Activated naive CD8-positive, alpha-beta T cell treated with anti-CD3 and anti-CD28 coated beads, Interleukin-2, amount 50 U/mL, for 24 hours (primary cell): ENCODE results near the gene MCCD1.

Source experiments
- ATAC-seq: fragments of 150-1000 bp; cut with Tn5 transposase; one replicate; pipeline ENCODE4 v1.10.0; 2021
- DNase-seq: peaks from one replicate; pipeline ENCODE4 v3.0.0; 2021
- H3K27ac Mint-ChIP-seq: one replicate; pipeline ENCODE4 v1.8.0; 2021; ENCODE audit warnings: mild to moderate bottlenecking, mixed read lengths
- H3K27me3 Mint-ChIP-seq: one replicate; pipeline ENCODE4 v1.8.0; 2021; ENCODE audit warnings: mixed read lengths
- H3K36me3 Mint-ChIP-seq: one replicate; pipeline ENCODE4 v1.8.0; 2021; ENCODE audit warnings: low read depth, mixed read lengths
- H3K4me1 Mint-ChIP-seq: one replicate; pipeline ENCODE4 v1.8.0; 2021; ENCODE audit warnings: mixed read lengths
- H3K4me3 Mint-ChIP-seq: one replicate; pipeline ENCODE4 v1.8.0; 2021; ENCODE audit warnings: mild to moderate bottlenecking, moderate library complexity, mixed read lengths
- H3K9me3 Mint-ChIP-seq: one replicate; pipeline ENCODE4 v1.8.0; 2021; ENCODE audit warnings: mixed read lengths

Gene MCCD1

DNA sequence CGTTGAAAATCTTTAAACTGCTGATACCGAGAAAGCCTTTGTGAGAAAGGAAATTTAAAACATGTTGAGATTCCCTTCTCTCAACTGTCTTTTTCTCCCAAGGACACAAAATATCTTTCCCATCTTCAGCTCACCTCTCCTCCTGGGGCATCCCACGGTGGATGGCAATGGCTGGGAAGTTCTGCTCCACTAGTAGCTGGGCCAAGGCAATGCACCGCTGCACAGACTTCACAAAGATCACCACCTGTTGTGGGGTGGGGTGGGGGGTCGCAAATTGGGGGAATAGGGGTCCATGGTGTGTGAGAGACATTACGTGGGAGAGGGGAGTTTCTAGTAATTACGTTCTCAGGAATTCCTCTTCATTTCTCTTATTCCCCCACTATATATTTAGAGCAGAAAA is 2.4 kb downstream of the MCCD1 start:
- H3K27me3 Mint-ChIP-seq, result no peaks in the 10 kb centered on the region
- peaks cover 19% of the 10 kb centered on the region for H3K4me1 Mint-ChIP-seq
- H3K36me3 Mint-ChIP-seq, result peaks cover 62% of the 10 kb centered on the region
- H3K9me3 Mint-ChIP-seq, result no peaks in the 10 kb centered on the region
- DNase-seq, result no peak
- no peak overlapping the region for H3K27ac Mint-ChIP-seq
- H3K4me3 Mint-ChIP-seq, result no peak overlapping the region
- ATAC-seq, result no peak

DNA sequence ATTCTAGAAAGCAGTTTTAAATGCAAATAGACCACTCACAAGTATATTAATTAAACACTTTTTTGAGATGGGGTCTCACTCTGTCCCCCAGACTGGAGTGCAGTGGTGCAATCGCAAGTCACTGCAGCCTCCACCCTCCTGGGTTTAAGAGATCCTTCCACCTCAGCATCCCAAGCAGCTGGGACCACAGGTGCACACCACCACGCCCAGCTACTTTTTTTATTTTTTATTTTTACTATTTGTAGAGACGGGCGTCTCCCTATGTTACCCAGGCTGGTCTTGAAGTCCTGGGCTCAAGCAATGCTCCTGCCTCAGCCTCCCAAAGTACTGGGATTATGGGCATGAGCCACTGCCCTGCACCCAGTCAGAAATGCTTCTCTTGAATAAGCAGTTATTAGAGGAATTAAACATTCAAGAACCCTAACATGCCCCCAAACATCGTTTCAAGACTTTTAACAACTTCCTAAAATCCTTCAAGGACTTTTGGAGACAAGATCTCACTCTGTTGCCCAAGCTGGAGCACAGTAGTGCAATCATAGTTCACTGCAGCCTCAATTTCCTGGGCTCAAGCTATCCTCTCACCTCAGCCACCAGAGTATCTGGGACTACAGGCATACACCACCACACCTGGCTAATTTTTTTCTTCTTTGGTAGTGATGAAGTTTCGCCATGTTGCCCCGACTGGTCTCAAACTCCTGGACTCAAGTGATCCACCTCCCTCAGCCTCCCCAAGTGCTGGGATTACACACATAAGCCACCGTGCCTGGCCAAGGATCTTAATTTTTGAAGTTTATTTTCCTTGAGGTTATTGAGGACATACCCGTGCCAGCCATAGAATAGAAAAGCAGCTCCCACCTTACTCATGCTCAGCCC is 3.2 kb downstream of the MCCD1 start:
- peak overlapping the region; percentile 29 for H3K27ac Mint-ChIP-seq
- ATAC-seq, result no peak
- H3K27me3 Mint-ChIP-seq, result no peaks in the 10 kb centered on the region
- no peak overlapping the region for H3K4me3 Mint-ChIP-seq
- no peaks in the 10 kb centered on the region for H3K9me3 Mint-ChIP-seq
- peaks cover 25% of the 10 kb centered on the region for H3K4me1 Mint-ChIP-seq
- H3K36me3 Mint-ChIP-seq, result peaks cover 69% of the 10 kb centered on the region
- no peak for DNase-seq

DNA sequence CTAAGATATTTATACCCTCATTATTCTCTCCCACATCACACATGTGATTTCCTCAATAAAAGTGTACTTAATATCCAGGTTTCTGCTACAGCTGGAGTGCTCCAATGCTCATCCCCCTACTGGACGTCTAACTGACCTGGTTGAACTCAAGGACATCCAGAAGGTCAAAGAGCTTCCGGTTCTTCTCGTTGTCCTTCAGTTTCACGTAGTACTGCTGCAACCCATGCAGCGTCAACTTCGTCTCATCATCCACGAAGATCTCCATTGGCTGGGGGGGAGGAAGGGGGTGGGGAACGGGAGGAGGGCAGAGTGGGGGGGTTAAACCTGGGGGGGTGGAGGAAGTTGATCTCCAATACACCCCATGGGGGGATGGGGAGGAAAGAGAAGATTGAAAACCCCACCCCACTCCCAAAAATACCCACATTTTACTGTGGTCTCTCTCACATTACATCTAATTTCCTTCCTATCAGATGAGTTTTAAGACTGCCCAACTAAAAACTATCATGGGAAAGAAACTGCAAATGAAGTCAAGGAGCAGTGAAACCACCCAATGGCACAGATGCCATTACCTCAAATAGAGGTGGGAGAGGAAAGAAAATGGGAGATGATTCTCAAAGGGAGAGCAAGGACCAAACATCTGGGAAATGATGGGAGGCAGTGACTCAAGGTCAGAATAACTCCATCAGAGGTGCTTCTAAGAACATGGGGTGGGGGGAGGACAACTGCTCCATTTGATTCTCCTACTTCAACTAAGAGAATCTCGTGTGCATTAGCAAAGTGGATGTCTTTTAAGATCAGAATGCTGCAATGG is 4.1 kb downstream of the MCCD1 start:
- Mint-ChIP-seq H3K36me3 (peaks cover 74% of the 10 kb centered on the region), H3K4me3 (no peak overlapping the region), H3K27ac (peak overlapping the region; percentile 59), H3K27me3 (no peaks in the 10 kb centered on the region), H3K9me3 (no peaks in the 10 kb centered on the region), H3K4me1 (peaks cover 30% of the 10 kb centered on the region)
- DNase-seq (no peak), ATAC-seq (no peak)

DNA sequence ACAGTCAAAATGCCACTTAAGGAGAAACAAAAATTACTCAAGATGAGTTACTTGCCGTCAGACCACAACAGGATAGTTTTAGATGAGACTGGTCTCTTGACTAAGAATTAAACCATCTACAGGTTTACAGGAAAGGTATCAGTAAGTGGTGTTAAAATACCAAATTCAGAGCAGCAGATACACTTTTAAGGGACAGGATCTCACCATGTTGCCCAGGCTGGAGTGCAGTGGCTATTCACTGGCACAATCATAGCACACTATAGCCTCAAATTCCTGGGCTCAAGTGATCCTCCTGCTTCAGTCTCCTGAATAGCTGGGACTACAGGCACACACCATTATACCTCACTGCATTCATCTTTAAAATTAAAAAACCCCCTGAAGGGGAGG is 4.7 kb downstream of the MCCD1 start:
- H3K9me3 Mint-ChIP-seq, result no peaks in the 10 kb centered on the region
- peaks cover 34% of the 10 kb centered on the region for H3K4me1 Mint-ChIP-seq
- peaks cover 78% of the 10 kb centered on the region for H3K36me3 Mint-ChIP-seq
- DNase-seq (no peak), ATAC-seq (no peak)
- H3K27me3 Mint-ChIP-seq, result no peaks in the 10 kb centered on the region
- H3K27ac Mint-ChIP-seq, result peak overlapping the region; percentile 59
- H3K4me3 Mint-ChIP-seq, result no peak overlapping the region

DNA sequence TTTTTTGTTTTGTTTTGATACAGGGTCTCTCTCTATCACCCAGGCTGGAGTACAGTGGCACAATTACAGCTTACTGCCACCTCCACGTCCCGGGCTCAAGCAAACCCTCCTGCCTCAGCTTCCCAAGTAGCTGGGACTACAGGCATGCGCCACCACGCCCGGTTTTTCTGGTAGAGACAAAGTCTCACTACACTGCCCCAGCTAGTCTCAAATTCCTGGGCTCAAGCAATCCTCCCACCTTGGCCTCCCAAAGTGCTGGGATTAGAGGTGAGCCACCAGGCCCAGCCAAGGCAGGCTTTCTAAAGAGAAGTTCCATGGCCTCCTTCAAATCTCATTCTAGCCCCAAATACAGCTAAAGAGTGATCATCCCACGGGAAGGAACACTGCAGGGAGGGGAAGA is 5.2 kb downstream of the MCCD1 start:
- Mint-ChIP-seq H3K27me3 (no peaks in the 10 kb centered on the region), H3K27ac (no peak overlapping the region), H3K4me3 (no peak overlapping the region), H3K9me3 (no peaks in the 10 kb centered on the region), H3K4me1 (peaks cover 40% of the 10 kb centered on the region), H3K36me3 (peaks cover 84% of the 10 kb centered on the region)
- DNase-seq (no peak), ATAC-seq (no peak)

DNA sequence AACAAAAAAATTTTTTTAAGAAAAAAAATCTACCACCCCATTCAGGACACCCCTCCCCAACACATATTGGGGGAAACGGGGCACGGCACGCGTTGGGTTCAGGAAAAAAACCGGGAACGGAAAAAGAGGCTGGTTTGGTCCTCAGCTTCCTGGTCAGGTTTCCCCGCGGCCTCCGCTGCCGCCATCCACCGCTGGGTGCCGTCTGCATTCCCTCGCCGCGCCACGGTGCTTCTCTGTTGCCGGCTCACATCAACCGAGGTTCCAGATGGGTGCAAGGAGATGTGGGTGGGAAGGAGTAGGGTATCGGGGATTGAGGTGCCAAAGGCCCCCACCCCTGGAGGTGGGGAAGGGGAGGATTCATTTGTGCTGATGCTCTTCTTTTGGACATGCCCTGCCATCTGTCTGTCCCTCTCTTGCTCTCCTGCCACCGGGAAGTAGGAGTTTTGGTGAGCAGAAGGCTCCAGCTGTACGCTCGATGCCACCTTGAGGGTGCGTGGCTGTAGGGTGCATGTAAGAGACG is 5.8 kb downstream of the MCCD1 start:
- H3K27me3 Mint-ChIP-seq, result no peaks in the 10 kb centered on the region
- H3K36me3 Mint-ChIP-seq, result peaks cover 88% of the 10 kb centered on the region
- DNase-seq (no peak), ATAC-seq (no peak)
- H3K4me1 Mint-ChIP-seq, result peaks cover 46% of the 10 kb centered on the region
- no peak overlapping the region for H3K4me3 Mint-ChIP-seq
- H3K9me3 Mint-ChIP-seq, result no peaks in the 10 kb centered on the region
- H3K27ac Mint-ChIP-seq, result no peak overlapping the region

DNA sequence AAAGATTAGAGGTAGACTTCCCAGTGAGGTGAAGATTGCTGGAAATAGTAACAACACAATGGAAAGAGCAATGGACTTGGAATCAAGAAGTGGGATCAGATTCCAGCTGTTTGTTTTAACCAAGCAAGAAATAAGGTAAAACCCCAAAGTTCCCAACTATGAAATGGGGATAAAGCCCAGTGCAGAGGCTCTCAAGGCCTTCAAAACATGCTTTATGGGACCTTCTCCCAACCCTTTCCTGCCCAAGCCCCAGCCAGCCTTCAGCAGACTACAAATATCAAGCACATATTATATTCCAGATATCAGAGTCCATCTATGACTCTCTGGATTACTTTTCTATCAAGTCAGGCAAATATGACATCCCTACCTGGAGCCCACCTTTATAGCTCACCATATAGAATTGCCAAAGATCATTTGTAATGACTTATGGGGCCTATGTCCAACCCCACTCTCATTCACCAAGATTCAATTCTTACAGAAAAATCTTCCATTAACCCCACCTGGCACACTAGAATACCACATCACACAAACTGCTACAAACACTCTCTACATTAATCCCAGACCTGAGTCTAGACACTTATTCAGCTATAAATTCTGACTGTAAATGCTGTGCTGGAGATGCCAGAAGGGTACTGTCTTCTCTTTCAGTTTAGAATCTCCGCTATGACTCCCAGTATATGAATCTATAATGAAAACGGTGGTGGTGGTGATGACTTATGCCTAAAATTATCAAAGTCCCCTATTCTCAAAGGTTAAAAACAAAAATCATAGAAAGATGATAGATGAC is 7.0 kb downstream of the MCCD1 start:
- Mint-ChIP-seq H3K4me1 (peaks cover 54% of the 10 kb centered on the region), H3K27me3 (no peaks in the 10 kb centered on the region), H3K4me3 (peak overlapping the region; percentile 0), H3K27ac (peak overlapping the region; percentile 53), H3K36me3 (peaks cover 88% of the 10 kb centered on the region), H3K9me3 (no peaks in the 10 kb centered on the region)
- DNase-seq, result no peak
- ATAC-seq, result peak; percentile 11

DNA sequence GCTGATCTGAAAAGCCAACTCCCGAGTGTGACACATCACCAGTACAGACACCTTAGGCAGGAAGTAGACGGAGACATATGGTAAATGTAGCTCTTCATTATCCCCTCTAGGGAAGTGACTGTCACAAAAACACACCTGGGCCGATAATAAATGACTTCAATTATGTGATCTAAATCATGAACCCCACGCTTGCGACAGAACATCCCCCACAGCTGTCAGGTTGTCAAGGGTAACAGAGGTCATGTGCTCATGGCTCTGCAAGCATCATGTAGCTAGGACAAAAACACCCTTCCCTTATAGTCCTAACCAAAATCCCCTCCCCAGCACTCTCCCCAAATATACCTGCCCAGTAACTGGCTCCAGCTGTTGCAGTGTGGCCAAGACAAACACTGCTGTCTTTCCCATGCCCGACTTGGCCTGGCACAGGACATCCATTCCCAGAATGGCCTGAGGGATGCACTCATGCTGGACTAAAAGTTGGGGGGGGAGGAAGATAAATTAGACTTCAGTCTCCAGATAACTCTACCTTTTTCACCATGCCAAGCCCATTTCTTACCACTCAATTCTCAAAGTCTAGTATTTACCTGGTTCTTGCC is 10.1 kb downstream of the MCCD1 start:
- Mint-ChIP-seq H3K36me3 (peaks cover 74% of the 10 kb centered on the region), H3K9me3 (no peaks in the 10 kb centered on the region), H3K4me1 (peaks cover 61% of the 10 kb centered on the region), H3K4me3 (peak overlapping the region; percentile 81), H3K27me3 (no peaks in the 10 kb centered on the region), H3K27ac (peak overlapping the region; percentile 94)
- ATAC-seq, result no peak
- no peak for DNase-seq

DNA sequence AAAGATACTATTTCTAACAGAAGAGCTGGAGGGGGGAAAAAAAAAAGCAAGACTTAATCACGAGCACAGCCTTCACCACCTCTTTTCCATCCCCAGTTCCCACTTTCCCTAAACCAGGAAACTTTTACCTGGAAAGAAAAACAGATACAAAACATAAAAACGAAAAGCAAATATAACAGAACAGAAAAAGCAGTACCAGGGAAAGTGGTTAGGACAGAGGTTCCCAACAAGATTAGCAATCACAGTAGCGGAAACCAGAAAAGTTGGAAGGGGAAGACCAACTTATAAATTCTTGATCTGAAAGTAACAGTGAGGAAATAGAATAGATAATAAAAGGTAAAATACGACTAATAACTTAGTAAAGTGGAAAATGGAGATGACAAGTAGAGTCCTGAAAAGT is 11.9 kb downstream of the MCCD1 start:
- Mint-ChIP-seq H3K36me3 (peaks cover 57% of the 10 kb centered on the region), H3K9me3 (no peaks in the 10 kb centered on the region), H3K27ac (peak overlapping the region; percentile 94), H3K4me1 (peaks cover 59% of the 10 kb centered on the region), H3K4me3 (peak overlapping the region; percentile 81), H3K27me3 (no peaks in the 10 kb centered on the region)
- DNase-seq (no peak), ATAC-seq (no peak)

DNA sequence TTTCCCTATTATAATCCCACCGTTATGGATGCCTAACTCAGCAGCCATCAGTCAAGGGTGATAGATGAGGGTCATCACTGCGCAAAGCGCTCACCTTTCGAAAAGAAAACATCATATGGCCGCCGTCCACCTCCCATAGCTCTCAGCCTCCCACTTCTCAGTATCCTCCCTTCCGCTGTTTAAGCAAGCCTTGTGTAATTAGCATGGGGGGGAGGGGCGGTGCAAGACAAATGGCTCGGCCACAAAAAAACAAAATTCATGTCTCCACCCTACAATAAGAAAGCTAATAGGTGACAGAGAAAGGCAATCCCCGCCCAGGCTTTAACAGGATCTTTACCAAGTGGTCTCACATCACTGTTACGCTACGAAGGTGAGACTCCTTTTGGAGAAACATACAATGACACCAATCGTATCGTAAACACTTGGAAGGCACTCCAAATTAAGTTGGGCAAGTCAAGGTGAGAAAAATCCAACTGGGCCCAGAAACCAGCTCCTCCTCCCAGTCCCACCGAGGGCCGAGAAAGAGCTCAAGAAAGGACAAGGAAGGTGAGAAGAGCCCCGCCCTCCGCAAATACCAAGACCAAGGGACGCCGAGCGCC is 12.4 kb downstream of the MCCD1 start:
- Mint-ChIP-seq H3K4me1 (peaks cover 59% of the 10 kb centered on the region), H3K9me3 (no peaks in the 10 kb centered on the region), H3K27ac (peak overlapping the region; percentile 94), H3K27me3 (no peaks in the 10 kb centered on the region), H3K36me3 (peaks cover 52% of the 10 kb centered on the region), H3K4me3 (peak overlapping the region; percentile 81)
- peak; percentile 61 for DNase-seq
- ATAC-seq, result peak; percentile 7

DNA sequence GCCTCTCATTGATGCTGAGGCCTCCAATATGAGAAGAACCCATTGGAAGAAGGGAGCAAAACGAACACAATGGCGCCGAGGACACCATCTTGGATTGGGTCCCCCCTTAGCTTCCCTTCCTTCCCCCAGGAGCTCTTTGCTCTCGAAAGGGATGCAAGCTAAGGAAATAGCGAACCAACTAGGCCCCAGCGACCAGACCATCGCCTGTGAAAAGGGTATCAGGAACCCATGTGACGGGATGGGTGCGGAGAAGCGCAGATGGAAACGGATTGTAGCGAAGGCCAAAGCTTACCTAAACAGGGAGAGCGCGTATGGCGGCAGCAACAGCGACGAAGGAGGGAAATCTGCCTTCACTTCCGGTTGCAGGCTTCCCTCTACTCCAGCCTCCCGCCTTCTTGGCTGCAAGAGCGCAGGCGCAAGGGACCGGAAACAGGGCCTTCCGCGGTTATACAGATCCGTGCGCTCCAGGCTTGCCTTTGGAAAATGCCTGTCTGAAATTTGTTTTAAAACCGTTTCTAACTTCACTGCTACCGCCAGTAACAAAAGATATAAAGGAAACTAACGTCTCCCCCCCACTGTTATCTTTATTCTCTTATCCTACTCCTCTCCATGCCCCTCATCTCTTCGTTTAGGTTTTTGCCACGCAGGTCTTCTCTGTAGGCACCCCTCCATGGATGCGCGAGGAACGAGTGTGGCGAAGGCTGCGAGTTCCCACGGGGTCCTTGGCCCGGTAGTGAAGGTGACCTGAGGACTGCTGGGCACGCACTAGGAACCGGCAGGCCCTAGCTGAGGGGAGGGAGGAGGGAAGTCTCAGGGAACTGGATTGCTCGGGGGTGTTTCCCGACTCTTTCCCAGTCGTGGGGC is 13.1 kb downstream of the MCCD1 start, which contains the start of gene DDX39B:
TSS of gene DDX39B (minus strand) at position 346 of the 864 bp plus-strand sequence. CDS start 1,471 bp downstream, outside the sequence.
- H3K4me1 Mint-ChIP-seq, result peaks cover 61% of the 10 kb centered on the region

DNA sequence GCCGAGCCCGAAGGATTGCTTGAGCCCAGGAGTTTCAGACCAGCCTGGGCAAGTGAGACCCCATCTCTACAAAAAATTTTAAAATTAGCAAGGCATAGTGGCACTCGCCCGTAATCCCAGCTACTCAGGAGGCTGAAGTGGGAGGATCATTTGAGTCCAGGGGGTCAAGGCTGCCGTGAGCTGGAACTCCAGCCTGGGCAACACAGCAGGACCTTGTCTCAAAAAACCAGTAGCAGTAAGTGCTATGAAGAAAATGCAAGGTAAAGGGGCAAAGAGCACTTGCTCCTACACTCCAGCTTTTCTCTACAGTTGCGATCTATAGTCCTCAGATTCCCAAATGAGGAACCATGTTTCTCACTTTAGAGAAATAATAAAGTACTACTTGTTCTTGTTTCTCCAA is 14.9 kb downstream of the MCCD1 start:
- H3K27ac Mint-ChIP-seq, result no peak overlapping the region
- DNase-seq (no peak), ATAC-seq (no peak)
- peaks cover 34% of the 10 kb centered on the region for H3K36me3 Mint-ChIP-seq
- H3K9me3 Mint-ChIP-seq, result no peaks in the 10 kb centered on the region
- H3K27me3 Mint-ChIP-seq, result no peaks in the 10 kb centered on the region
- peaks cover 63% of the 10 kb centered on the region for H3K4me1 Mint-ChIP-seq
- peak overlapping the region; percentile 81 for H3K4me3 Mint-ChIP-seq

More for the DNA sequence above, 13.1 kb downstream of the MCCD1 start, which contains the start of gene DDX39B:
- peak within 1 kb of the TSS; percentile 94 for H3K27ac Mint-ChIP-seq
- DNase-seq, result peak; percentile 94
- H3K36me3 Mint-ChIP-seq, result peaks cover 45% of the 10 kb centered on the region
- H3K27me3 Mint-ChIP-seq, result no peaks in the 10 kb centered on the region
- H3K4me3 Mint-ChIP-seq, result peak within 1 kb of the TSS; percentile 81
- ATAC-seq, result peak; percentile 77
- no peaks in the 10 kb centered on the region for H3K9me3 Mint-ChIP-seq

DNA sequence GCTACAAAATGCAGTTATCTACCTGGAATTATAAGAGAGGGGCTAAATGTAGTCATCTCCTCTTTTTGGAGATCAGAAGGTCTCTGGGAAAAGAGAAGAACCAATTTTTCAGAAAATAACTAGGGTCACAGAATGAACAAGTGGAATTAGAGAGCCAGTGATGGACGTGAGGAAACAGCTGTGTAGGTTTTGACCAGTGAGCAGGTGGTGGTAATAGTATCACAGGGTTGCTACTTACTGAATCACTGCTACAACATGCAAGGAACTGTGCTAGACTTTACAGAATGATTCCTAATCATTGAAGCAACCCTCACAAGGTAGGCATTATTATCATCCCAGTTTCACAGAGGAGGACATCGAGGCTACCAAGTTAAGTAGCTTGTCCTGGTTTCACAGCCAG is 15.9 kb downstream of the MCCD1 start:
- DNase-seq (no peak), ATAC-seq (no peak)
- H3K4me3 Mint-ChIP-seq, result no peak overlapping the region
- peak overlapping the region; percentile 10 for H3K27ac Mint-ChIP-seq
- H3K27me3 Mint-ChIP-seq, result no peaks in the 10 kb centered on the region
- H3K9me3 Mint-ChIP-seq, result no peaks in the 10 kb centered on the region
- peaks cover 63% of the 10 kb centered on the region for H3K4me1 Mint-ChIP-seq
- peaks cover 27% of the 10 kb centered on the region for H3K36me3 Mint-ChIP-seq
